Type B pancreatic cell (in vitro differentiated cells): Measurements from ENCODE around the gene WNT7B. TPM values are rescaled to one million over a fixed set of nuclear protein-coding genes. Genes with fewer than 3 reads are reported as not detected.
"Not testable (repeated sequence)": the region's sequence is repeated elsewhere in the genome, so short reads cannot be mapped to it uniquely, and the experiment has no call there.

ENCODE experiments used
- DNase-seq: peaks from one replicate; pipeline ENCODE4 v3.0.0; 2021; ENCODE audit warnings: mixed read lengths; ENCODE audit not compliant: unreplicated experiment; ENCODE audit errors: extremely low spot score
- H3K27ac Mint-ChIP-seq: 2 replicates; pipeline ENCODE4 v1.8.0; 2021; ENCODE audit warnings: mild to moderate bottlenecking, mixed read lengths
- H3K27me3 Mint-ChIP-seq: 2 replicates; pipeline ENCODE4 v1.8.0; 2021; ENCODE audit warnings: mixed read lengths
- H3K36me3 Mint-ChIP-seq: 2 replicates; pipeline ENCODE4 v1.8.0; 2021; ENCODE audit warnings: mixed read lengths
- H3K4me1 Mint-ChIP-seq: one replicate; pipeline ENCODE4 v1.8.0; 2021; ENCODE audit warnings: mixed read lengths; ENCODE audit not compliant: unreplicated experiment
- H3K4me3 Mint-ChIP-seq: 2 replicates; pipeline ENCODE4 v1.8.0; 2021; ENCODE audit warnings: mild to moderate bottlenecking, mixed read lengths
- H3K9me3 Mint-ChIP-seq: 2 replicates; pipeline ENCODE4 v1.8.0; 2021; ENCODE audit warnings: mixed read lengths
- CTCF ChIP-seq: fragments of 200-600 bp; sonication (generic); conservative IDR thresholded peaks from 2 replicates; pipeline ENCODE4 v1.5.0; 2021; ENCODE audit warnings: antibody characterized with exemption, mild to moderate bottlenecking
- total RNA-seq: library from RNA; stranded (reverse); gene quantifications from 2 replicates; pipeline ENCODE4 v1.2.1, GENCODE V29; 2021; ENCODE audit warnings: low replicate concordance

WNT7B gene
- total RNA-seq, 1 donor from 2014 or later = 16.4 TPM

- Mint-ChIP-seq H3K4me1 (peaks cover 6% of the 10 kb centered on the region), H3K4me3 (no peak overlapping the region), H3K27ac (no peak overlapping the region), H3K36me3 (no peaks in the 10 kb centered on the region), H3K9me3 (no peaks in the 10 kb centered on the region), H3K27me3 (no peaks in the 10 kb centered on the region)
- DNase-seq = no peak
- TF ChIP-seq CTCF = no peak
Measured at GRCh38 chr22:46007003-46007847, 30.3 kb upstream of the WNT7B start.

DNA sequence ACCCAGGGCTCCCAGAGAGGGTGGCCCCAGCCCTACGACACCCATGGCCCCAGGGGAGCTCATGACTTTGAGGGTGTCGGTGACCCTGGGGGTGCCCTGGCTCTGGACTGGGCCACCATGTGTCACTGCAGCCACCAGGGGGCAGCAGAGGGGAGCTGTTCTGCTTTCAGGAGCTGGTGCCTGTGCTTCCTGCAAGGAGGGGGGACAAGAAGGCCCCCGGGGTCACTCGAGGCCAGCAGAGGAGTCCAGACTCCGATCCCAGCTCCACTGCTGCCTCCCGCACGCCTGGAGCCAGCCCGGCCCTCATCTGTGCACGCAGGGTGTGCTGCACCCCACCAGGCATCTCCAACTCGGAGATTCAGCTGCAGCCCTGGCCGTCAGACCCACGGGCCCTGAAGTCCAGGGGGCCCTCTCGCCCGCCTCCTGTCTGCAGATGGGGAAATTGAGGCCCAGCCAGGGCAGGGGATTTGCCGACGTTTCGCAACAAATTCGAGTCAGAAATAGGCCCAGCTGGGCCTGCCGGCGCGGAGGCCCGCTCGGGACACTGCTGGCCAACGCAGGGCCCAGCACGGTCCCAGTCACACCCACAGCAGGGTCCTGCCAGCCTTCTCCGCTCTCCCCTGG, 29.5 kb upstream of the WNT7B start:
- Mint-ChIP-seq H3K4me3 (no peak overlapping the region), H3K36me3 (no peaks in the 10 kb centered on the region), H3K4me1 (peaks cover 6% of the 10 kb centered on the region), H3K9me3 (no peaks in the 10 kb centered on the region), H3K27ac (no peak overlapping the region), H3K27me3 (no peaks in the 10 kb centered on the region)
- peak; percentile 88 for DNase-seq
- TF ChIP-seq CTCF = peak; percentile 99

GRCh38 chr22:46005116-46005705, 28.2 kb upstream of the WNT7B start:
- H3K4me3 Mint-ChIP-seq, H3K9me3 Mint-ChIP-seq, H3K27ac Mint-ChIP-seq, H3K36me3 Mint-ChIP-seq, H3K4me1 Mint-ChIP-seq, DNase-seq, H3K27me3 Mint-ChIP-seq: not testable (repeated sequence)

DNA sequence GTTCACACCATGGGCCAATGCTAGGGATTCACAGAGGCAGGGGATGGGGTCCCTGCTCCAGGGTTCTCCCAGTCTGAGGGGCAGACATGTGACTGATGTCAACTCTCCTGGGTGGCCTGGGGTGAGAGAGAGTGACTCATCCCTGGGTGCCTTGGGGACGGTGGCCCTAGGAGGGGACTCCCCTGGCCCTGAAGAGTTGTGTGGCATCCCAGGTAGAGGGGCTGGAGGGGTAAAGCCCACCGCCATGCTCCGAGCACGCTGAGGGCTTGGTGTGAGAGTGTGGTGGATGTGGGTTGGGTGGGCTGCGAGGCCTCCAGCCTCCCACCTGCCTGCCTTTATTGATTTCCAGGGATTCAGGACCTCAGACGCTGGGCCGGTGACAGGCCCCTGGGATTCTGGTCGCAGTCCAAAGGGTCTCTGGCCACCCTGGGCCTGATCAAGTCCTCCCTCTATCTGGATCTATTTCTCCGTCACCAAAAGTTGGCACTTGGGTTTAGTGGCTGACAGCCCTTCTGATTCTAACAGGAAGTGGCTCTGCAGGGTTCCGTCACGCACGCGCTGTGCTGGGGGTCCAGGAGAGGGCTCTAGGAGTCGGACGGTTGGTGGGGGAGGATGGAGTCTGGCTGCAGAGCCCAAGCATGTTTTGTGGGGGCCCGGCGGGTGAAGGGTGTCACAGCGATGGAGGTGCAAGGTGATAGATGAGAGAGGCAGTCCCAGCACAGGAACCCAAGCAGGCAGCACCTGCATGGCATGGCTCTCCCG, 27.3 kb upstream of the WNT7B start:
- Mint-ChIP-seq H3K36me3 (no peaks in the 10 kb centered on the region), H3K4me1 (peaks cover 6% of the 10 kb centered on the region), H3K27ac (no peak overlapping the region), H3K9me3 (no peaks in the 10 kb centered on the region), H3K27me3 (no peaks in the 10 kb centered on the region), H3K4me3 (no peak overlapping the region)
- no peak for DNase-seq
- TF ChIP-seq CTCF = no peak

GRCh38 chr22:46003271-46004091, 26.5 kb upstream of the WNT7B start:
- Mint-ChIP-seq H3K9me3 (no peaks in the 10 kb centered on the region), H3K27me3 (no peaks in the 10 kb centered on the region), H3K4me3 (no peak overlapping the region), H3K36me3 (no peaks in the 10 kb centered on the region), H3K27ac (no peak overlapping the region), H3K4me1 (peaks cover 9% of the 10 kb centered on the region)
- no peak for TF ChIP-seq CTCF
- no peak for DNase-seq
